Middle frontal gyrus (tissue), 1 donor: ENCODE measurements around the gene IGSF1.
"Not testable (repeated sequence)": the region's sequence is repeated elsewhere in the genome, so short reads cannot be mapped to it uniquely, and the experiment has no call there.

Source experiments
- DNase-seq: peaks from one replicate; pipeline ENCODE4 v3.0.0-alpha.2; 2015; ENCODE audit warnings: low spot score; ENCODE audit errors: extremely low spot score

The IGSF1 gene

DNA sequence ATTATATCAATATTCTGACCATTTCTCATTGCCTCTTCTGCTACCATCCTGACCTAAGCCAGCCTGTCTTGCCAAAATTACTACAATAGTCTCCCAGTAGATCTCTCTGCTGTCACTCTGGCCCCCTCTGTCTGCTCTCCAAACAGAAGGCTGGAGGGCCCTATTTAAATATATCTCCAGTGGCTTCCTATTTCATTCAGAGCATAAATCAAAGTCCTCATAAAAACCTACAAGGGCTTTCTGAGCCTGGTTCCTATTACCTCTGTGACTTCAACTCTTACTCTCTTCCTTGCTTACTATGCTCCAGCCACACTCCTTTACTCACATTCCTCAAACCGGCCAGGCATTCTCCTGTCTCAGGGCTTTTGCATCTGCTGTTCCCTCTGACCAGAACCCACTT, 19.0 kb downstream of the IGSF1 start:
- no peak for DNase-seq

DNA sequence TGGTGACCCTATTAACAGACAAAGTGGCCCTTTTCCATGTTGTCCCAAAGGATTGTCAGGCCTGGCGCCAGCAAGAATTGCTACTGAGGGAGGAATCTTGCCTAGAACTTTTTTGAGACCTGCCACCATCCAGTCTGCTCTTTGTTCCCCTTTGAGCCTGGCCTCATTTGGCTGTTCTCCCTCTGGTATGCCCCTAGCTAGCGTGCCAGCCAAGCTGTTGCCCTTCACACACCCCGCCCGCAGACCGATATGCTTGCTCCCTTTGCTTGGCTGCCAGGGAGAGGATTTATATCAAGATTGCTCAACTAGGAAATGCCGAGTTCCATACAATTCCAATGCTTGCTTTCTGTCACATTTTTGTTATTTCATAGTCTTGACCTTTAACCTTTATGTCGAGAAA, 24.4 kb downstream of the IGSF1 start:
- DNase-seq = no peak

DNA sequence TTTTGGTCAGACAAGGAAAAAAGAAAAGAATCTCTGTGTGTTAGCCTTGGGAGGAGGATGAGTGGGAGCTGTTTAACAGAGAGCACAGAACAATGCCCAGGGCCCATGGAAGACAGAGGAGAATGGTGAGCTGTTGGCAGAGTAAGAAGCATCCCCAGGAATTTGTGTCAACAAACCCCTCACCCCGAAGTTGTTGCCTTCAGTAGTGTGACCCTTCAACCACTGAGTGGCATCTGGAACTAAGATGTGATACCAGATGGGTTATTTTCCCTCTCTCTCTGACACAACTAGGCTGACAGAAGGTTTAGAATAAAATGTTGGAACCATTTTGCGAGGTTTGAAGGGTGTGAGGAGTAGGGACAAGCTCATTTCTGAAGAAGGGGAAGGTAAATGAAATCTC, 25.1 kb downstream of the IGSF1 start:
- no peak for DNase-seq

- no peak for DNase-seq
These were observed 26.1 kb downstream of the IGSF1 start for GRCh38 chrX:131262738-131263679.

DNA sequence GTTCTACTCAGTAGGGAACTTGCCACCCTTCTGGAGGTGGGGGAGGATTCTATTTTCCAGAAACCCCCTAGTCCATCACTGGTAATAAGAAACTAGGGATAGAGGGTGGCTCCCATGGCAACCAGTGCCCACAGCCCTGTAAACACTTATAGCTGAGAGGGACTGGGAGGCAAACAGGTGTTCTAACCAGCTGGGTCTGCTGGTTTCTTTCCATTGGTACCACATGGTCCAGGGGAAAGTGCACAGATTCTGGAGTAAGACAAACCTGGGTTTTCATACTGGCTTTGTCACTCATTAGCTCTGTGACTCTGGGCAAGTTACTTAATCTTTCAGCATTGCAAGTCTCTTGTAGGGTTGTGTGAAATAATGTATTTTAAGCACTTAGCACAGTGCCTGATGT, 26.9 kb downstream of the IGSF1 start:
- no peak for DNase-seq

- no peak for DNase-seq
These were observed 31.7 kb downstream of the IGSF1 start for GRCh38 chrX:131257367-131257766.

DNA sequence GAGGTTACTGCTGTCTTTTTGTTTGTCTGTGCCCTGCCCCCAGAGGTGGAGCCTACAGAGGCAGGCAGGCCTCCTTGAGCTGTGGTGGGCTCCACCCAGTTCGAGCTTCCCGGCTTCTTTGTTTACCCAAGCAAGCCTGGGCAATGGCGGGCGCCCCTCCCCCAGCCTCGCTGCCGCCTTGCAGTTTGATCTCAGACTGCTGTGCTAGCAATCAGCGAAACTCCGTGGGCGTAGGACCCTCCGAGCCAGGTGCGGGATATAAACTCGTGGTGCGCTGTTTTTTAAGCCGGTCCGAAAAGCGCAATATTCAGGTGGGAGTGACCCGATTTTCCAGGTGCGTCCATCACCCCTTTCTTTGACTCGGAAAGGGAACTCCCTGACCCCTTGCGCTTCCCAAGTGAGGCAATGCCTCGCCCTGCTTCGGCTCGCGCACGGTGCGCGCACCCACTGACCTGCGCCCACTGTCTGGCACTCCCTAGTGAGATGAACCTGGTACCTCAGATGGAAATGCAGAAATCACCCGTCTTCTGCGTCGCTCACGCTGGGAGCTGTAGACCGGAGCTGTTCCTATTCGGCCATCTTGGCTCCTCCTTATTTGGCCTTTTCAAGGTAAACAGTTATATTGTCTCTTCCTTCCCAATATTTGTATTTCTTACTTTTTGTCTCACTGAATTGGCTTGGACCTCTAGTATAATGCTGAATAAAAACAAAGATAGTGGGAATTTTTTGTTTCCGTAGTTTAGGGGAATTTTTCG, 37.9 kb downstream of the IGSF1 start:
- not testable (repeated sequence) for DNase-seq

GRCh38 chrX:131239057-131239456, 50.0 kb downstream of the IGSF1 start:
- no peak for DNase-seq

DNA sequence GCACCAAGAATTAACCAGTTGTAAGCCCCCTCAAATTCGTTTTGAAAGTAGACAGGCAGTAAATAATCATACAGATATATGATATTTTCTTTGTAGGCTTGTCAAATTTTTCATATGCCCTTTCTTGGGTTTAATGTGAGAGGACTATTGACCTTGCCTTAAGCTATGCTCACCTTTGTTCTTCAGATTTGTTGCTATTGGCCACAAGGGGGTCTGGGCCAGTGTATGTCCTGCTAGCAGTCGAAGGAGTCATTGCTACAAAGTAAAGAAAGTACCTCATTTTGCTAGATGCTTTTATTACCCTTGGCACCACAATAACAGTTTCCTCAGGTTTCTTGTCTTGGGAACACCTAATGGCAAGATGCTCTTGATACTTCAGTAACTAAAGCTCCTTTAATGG, 51.7 kb downstream of the IGSF1 start:
- no peak for DNase-seq

- DNase-seq = no peak
These were observed 53.1 kb downstream of the IGSF1 start for GRCh38 chrX:131235768-131236545.

GRCh38 chrX:131227608-131228007, 61.5 kb downstream of the IGSF1 start:
- DNase-seq = no peak

DNA sequence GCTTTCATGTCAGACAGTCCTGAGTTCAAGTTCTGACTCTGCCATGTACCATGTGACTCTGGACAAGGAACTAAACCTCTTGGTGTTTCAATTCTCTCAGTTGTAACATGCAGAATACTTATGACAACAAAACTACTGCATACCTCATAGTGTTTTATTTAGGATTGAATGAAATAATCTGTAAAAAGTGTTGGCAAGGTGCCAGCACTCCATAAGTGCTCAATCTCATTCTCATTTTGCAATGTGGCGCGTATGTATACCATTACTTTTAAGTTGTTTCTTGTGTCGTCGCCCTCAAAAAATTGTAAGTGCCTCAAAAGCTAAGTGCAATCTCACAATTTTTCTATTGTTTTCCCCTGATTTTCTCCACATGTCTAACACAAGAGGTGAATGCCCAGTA, 62.5 kb downstream of the IGSF1 start:
- DNase-seq = no peak

GRCh38 chrX:131225078-131225477, 64.0 kb downstream of the IGSF1 start:
- DNase-seq = no peak
